GM12864 (cell line): ENCODE results near the gene SCG5.

Experiments
- DNase-seq: peaks from one replicate; pipeline ENCODE4 v3.0.0-alpha.2; 2011; ENCODE audit warnings: low read depth
- H3K4me3 ChIP-seq: 2 replicates; pipeline ENCODE4 v1.5.1; 2011; ENCODE audit warnings: mild to moderate bottlenecking, low read depth, low read length, control low read depth
- CTCF ChIP-seq: IDR thresholded peaks from 2 replicates; pipeline ENCODE4 v1.5.1; 2011; ENCODE audit warnings: low read depth, mild to moderate bottlenecking, moderate library complexity, low read length, control low read depth, inconsistent platforms; ENCODE audit errors: missing control alignments

The SCG5 gene

DNA sequence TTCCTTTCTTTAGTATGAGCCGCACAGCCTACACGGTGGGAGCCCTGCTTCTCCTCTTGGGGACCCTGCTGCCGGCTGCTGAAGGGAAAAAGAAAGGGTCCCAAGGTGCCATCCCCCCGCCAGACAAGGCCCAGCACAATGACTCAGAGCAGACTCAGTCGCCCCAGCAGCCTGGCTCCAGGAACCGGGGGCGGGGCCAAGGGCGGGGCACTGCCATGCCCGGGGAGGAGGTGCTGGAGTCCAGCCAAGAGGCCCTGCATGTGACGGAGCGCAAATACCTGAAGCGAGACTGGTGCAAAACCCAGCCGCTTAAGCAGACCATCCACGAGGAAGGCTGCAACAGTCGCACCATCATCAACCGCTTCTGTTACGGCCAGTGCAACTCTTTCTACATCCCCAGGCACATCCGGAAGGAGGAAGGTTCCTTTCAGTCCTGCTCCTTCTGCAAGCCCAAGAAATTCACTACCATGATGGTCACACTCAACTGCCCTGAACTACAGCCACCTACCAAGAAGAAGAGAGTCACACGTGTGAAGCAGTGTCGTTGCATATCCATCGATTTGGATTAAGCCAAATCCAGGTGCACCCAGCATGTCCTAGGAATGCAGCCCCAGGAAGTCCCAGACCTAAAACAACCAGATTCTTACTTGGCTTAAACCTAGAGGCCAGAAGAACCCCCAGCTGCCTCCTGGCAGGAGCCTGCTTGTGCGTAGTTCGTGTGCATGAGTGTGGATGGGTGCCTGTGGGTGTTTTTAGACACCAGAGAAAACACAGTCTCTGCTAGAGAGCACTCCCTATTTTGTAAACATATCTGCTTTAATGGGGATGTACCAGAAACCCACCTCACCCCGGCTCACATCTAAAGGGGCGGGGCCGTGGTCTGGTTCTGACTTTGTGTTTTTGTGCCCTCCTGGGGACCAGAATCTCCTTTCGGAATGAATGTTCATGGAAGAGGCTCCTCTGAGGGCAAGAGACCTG is 89.5 kb downstream of the SCG5 start:
- H3K4me3 ChIP-seq = no peak overlapping the region
- no peak for TF ChIP-seq CTCF
- DNase-seq = no peak

- TF ChIP-seq CTCF = no peak
- no peak for DNase-seq
- no peak overlapping the region for H3K4me3 ChIP-seq
These were observed 91.2 kb downstream of the SCG5 start for GRCh38 chr15:32732574-32733157.

GRCh38 chr15:32733281-32733680 is 91.8 kb downstream of the SCG5 start:
- no peak overlapping the region for H3K4me3 ChIP-seq
- no peak for DNase-seq
- TF ChIP-seq CTCF = no peak

DNA sequence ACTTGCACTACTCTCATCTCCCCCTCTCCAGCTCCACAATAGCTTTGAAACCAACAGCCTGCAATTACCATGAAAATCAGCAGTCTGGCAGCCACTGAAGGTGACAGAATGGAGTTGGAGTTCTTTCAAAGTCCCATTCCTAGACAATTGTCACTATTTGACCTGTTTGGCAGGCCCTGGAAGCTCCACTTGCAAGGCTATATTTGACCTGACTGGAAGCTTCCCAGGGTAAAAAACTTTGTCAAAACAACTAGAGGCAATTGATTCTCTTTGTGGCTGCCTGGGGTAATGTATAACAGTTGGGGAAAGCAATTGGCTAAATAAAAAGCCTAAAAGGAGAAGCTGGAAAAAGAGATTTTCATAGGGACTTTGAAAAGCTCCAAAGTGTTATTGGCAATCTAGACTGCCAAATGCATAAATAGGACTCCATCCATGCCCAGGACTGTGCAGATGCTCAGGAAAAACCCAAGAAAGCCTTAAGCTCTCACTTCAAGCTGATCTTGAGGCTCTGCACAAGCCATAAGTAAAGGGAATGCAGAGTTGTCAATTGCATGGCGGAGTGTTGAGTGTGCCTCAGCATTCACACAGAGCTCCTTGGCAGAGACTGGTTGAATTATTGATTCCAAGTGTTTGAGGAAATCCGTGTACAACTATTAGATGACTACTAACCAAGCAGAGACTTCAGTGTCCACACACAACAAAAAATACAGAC is 94.6 kb downstream of the SCG5 start:
- DNase-seq = no peak
- no peak for TF ChIP-seq CTCF
- H3K4me3 ChIP-seq = no peak overlapping the region

DNA sequence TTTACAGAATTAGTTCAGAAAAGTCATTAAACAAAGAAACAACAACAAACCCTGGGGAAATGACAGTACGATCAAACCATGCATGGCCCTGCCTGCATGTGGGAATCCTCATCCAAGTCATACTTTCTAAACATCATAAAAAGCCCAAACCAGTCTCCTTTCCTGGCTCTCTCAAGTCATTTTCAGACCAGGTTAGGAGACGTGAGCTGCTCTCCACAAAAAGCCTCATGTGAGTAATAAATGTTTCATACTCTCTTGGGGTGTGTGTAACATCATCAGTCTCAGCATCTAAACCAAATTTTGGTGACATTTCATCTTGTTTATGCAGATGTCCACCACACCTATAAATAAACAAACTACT is 95.2 kb downstream of the SCG5 start:
- H3K4me3 ChIP-seq = no peak overlapping the region
- no peak for DNase-seq
- TF ChIP-seq CTCF = no peak

DNA sequence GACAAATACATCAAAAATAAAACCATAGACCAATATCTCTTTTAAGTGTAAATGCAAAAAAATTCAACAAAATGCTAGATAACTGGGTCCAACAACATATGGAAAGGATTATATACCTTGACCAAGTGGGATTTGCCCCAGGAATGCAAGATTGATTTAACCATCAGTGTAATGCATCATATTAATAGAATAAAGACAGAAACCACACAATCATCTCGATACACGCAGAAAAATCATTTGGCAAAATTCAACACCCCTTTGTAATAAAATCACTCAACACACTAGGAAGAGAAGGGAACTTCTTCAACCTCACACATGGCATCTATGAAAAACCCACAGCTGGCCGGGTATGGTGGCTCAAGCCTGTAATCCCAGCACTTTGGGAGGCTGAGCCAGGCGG is 95.8 kb downstream of the SCG5 start:
- no peak for DNase-seq
- TF ChIP-seq CTCF = no peak
- no peak overlapping the region for H3K4me3 ChIP-seq
